ENCODE measurements around the gene GALNT4.

GRCh38 chr12:89506050-89506449 lies 18.5 kb downstream of the GALNT4 start:
- TF ChIP-seq CTCF (optimal IDR thresholded peaks at IDR 0.05 in 1 of 3, IDR thresholded peaks at IDR 0.05 in 1 of 3, conservative IDR thresholded peaks at IDR 0.05 in 1 of 3; ENCODE audit: extremely low read depth in 1 of 3, insufficient read depth in 2 of 3, low read length in 3 of 3) (no peak), EZH2 (IDR thresholded peaks at IDR 0.05; ENCODE audit: low read length) (no peak)
